Measurements from ENCODE around the gene HDAC10.

Gene HDAC10

DNA sequence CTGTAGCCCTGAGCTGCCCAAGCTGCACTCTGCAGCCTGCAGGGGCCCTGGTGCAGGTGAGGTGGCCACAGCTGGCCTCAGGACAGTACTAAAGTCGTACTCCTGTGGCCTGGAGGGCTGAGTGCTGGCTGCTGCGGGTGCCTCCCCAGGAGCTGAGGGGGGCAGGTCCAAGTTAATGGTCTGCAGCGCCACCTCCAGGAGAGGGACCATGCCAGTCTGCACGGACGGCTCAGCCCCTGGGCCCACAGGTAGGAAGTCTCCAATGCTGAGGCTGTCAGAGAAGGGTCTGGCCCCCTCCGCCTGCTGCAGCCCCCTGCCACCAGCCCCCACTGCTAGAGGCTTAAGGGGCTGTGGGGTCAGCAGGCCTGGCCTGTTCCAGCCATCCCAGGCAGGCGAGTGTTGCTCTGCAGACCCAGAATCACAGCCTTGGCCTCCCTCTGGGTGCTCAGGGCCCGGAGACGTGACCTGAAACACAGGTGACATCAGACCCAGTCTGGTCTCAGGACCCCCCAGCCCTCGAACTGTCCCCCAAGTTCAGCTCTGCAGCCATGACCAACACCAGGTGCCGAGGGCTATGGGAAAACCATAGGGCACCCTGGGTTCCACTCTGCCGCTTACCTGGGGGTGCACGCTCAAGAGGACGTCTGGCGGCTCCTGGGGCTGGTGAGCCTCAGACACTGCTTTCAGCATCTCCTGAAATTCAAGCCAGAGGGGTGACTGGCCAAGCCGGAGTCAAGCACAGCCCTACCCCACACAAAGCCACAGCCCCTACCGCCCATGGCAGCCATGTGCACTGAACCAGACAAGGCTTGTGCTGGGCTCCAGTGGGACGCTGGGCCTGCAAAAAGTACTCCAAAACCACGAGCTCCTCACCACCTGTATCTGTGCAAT, 29.4 kb downstream of the HDAC10 start:
- peaks cover 36% of the 10 kb centered on the region for H3K36me3 ChIP-seq (ENCODE audit: insufficient read depth, low read length)
- no peak overlapping the region for H3K9ac ChIP-seq (ENCODE audit: insufficient read length)
- no peak overlapping the region for H3K4me3 ChIP-seq
- no peak for DNase-seq (ENCODE audit: low read depth, low spot score)
- no peak for TF ChIP-seq EZH2 (IDR thresholded peaks at IDR 0.05)
- no peak for TF ChIP-seq POLR2AphosphoS5 (IDR thresholded peaks at IDR 0.05; ENCODE audit: borderline replicate concordance, low read depth, low read length)
- TF ChIP-seq FOXP2 (optimal IDR thresholded peaks at IDR 0.05; ENCODE audit: control extremely low read depth, extremely low read length, insufficient read depth) = no peak
- H3K9me3 ChIP-seq (ENCODE audit: low read depth, low read length) = no peaks in the 10 kb centered on the region
- no peak overlapping the region for H3K27ac ChIP-seq

- peaks cover 45% of the 10 kb centered on the region for H3K36me3 ChIP-seq (ENCODE audit: insufficient read depth, low read length)
- H3K9me3 ChIP-seq (ENCODE audit: low read depth, low read length) = no peaks in the 10 kb centered on the region
- H3K9ac ChIP-seq (ENCODE audit: insufficient read length) = no peak overlapping the region
- no peak for DNase-seq (ENCODE audit: low read depth, low spot score)
- H3K27ac ChIP-seq = no peak overlapping the region
- H3K4me3 ChIP-seq = no peak overlapping the region
- no peak for TF ChIP-seq POLR2AphosphoS5 (IDR thresholded peaks at IDR 0.05; ENCODE audit: borderline replicate concordance, low read depth, low read length)
Observed at GRCh38 chr22:50220603-50221409, 30.3 kb downstream of the HDAC10 start.

DNA sequence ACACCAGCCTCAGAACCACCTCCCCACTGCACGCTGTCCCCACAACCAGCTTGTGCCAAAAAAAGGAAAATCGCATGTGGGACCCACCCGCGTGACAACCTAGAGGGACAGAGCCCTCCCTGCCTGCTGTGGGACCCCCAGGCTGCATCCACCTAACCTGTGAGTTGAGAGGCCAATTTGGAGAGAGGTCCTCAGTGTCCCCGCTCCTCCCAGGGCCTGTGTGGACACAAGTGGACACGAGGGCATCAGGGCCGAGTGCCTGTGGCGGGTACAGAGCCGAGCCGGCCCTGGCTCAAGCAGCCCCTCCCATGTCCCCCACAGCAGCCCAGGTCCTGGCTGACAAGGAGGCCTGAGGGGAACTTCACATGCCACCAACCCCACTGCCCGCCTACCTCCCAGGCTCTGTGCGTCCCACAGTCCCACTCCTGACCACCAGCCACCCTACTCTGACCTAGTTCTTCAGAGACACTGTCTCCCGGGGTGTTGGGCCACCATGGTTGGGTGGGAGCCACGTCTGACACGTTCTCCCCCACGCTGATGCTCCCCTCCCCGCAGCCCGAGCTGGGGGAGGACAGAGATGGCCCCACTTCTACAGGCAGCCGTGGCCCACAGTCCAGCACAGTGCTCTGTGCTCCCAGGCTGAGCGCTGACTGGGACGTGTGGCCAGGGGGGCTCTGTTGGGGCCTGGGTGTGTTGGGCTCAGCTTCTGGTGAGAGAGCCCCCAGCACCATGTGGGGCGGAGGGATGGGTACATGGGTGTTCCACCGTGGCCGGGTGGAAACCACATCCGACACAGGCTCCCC, 31.1 kb downstream of the HDAC10 start:
- DNase-seq (ENCODE audit: low read depth, low spot score) = no peak
- H3K4me3 ChIP-seq = no peak overlapping the region
- peaks cover 45% of the 10 kb centered on the region for H3K36me3 ChIP-seq (ENCODE audit: insufficient read depth, low read length)
- no peaks in the 10 kb centered on the region for H3K9me3 ChIP-seq (ENCODE audit: low read depth, low read length)
- no peak for TF ChIP-seq FOXP2 (optimal IDR thresholded peaks at IDR 0.05; ENCODE audit: control extremely low read depth, extremely low read length, insufficient read depth)
- TF ChIP-seq POLR2AphosphoS5 (IDR thresholded peaks at IDR 0.05; ENCODE audit: borderline replicate concordance, low read depth, low read length) = no peak
- no peak overlapping the region for H3K9ac ChIP-seq (ENCODE audit: insufficient read length)
- 0 out of 2 replicates have a peak overlapping the region, but pooled peaks have one; percentile 31 for H3K27ac ChIP-seq

GRCh38 chr22:50218996-50219727, 31.9 kb downstream of the HDAC10 start:
- no peak overlapping the region for H3K4me3 ChIP-seq
- TF ChIP-seq FOXP2 (optimal IDR thresholded peaks at IDR 0.05; ENCODE audit: control extremely low read depth, extremely low read length, insufficient read depth) = peak; percentile 16
- TF ChIP-seq EZH2 (IDR thresholded peaks at IDR 0.05) = no peak
- TF ChIP-seq POLR2AphosphoS5 (IDR thresholded peaks at IDR 0.05; ENCODE audit: borderline replicate concordance, low read depth, low read length) = peak; percentile 17; the same call in 1 of the 2 replicates
- no peak for DNase-seq (ENCODE audit: low read depth, low spot score)
- no peak overlapping the region for H3K9ac ChIP-seq (ENCODE audit: insufficient read length)
- H3K27ac ChIP-seq = 0 out of 2 replicates have a peak overlapping the region, but pooled peaks have one; percentile 31
- peaks cover 49% of the 10 kb centered on the region for H3K36me3 ChIP-seq (ENCODE audit: insufficient read depth, low read length)
- H3K9me3 ChIP-seq (ENCODE audit: low read depth, low read length) = no peaks in the 10 kb centered on the region

DNA sequence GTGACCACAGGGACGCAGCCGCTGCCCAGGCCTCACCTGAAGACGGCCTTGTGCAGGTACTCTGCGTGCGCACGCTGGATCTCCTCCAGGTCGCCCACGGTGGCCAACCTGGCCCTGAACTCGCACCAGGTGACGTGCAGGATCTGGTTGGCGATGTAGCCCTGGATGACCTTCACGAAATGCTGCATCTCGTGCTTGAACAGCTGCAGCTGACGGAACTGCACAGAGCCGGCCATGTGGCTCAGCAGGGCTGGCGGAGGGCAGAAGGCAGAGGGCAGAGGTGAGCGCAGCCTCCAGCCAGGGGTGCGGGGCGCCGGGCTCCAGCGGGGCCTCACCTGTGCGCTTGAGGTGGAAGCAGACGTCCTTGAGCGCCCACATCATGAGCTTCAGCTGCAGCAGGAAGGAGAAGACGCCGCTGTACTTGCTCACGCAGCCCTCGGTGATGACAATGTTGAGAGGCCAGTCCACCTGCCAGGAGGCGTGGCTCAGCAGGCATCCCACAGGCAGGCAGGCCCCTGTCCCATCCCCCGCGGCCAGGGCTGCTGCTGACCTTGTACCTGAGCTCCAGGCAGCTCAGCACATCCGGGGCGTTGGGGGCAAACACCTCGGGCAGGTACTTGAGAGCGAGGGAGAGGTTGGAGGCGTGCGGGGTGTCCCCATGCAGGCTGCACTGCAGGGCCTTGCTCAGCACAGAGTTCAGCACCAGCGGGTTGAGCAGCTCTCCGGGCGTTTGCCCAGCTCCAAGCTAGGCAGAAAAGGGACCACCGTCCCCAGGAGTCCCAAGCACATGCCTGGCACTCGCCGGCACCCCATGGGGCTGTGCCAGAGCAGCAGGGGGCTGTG, 32.7 kb downstream of the HDAC10 start:
- no peak overlapping the region for H3K9ac ChIP-seq (ENCODE audit: insufficient read length)
- H3K9me3 ChIP-seq (ENCODE audit: low read depth, low read length) = no peaks in the 10 kb centered on the region
- no peak for DNase-seq (ENCODE audit: low read depth, low spot score)
- no peak for TF ChIP-seq POLR2AphosphoS5 (IDR thresholded peaks at IDR 0.05; ENCODE audit: borderline replicate concordance, low read depth, low read length)
- TF ChIP-seq EZH2 (IDR thresholded peaks at IDR 0.05) = no peak
- TF ChIP-seq FOXP2 (optimal IDR thresholded peaks at IDR 0.05; ENCODE audit: control extremely low read depth, extremely low read length, insufficient read depth) = no peak
- no peak overlapping the region for H3K27ac ChIP-seq
- H3K4me3 ChIP-seq = no peak overlapping the region
- peaks cover 48% of the 10 kb centered on the region for H3K36me3 ChIP-seq (ENCODE audit: insufficient read depth, low read length)

- no peak overlapping the region for H3K4me3 ChIP-seq
- no peak overlapping the region for H3K9ac ChIP-seq (ENCODE audit: insufficient read length)
- H3K9me3 ChIP-seq (ENCODE audit: low read depth, low read length) = no peaks in the 10 kb centered on the region
- no peak overlapping the region for H3K27ac ChIP-seq
- TF ChIP-seq POLR2AphosphoS5 (IDR thresholded peaks at IDR 0.05; ENCODE audit: borderline replicate concordance, low read depth, low read length) (no peak; the same call in 1 of the 2 replicates), EZH2 (IDR thresholded peaks at IDR 0.05) (no peak), FOXP2 (optimal IDR thresholded peaks at IDR 0.05; ENCODE audit: control extremely low read depth, extremely low read length, insufficient read depth) (no peak)
- DNase-seq (ENCODE audit: low read depth, low spot score) = no peak
- peaks cover 55% of the 10 kb centered on the region for H3K36me3 ChIP-seq (ENCODE audit: insufficient read depth, low read length)
Observed at GRCh38 chr22:50217543-50218152, 33.4 kb downstream of the HDAC10 start.
